ENCODE results near the gene TEKT3.

GRCh38 chr17:15291674-15292361 is 49.6 kb downstream of the TEKT3 start:
- TF ChIP-seq CTCF (IDR thresholded peaks at IDR 0.05 in 4 of 5, conservative IDR thresholded peaks at IDR 0.05 in 1 of 5) (no peak), POLR2A (IDR thresholded peaks at IDR 0.05) (no peak)

All from gastrocnemius medialis (tissue), 4 donors.